ENCODE data around the gene DUSP5. TPM values are rescaled to one million over a fixed set of nuclear protein-coding genes. Genes with fewer than 3 reads are reported as not detected.

The DUSP5 gene
- total RNA-seq, 4 donors from 2014 or later = 0.75 to 2.8 (median 2.5) TPM; not detected in 1

DNA sequence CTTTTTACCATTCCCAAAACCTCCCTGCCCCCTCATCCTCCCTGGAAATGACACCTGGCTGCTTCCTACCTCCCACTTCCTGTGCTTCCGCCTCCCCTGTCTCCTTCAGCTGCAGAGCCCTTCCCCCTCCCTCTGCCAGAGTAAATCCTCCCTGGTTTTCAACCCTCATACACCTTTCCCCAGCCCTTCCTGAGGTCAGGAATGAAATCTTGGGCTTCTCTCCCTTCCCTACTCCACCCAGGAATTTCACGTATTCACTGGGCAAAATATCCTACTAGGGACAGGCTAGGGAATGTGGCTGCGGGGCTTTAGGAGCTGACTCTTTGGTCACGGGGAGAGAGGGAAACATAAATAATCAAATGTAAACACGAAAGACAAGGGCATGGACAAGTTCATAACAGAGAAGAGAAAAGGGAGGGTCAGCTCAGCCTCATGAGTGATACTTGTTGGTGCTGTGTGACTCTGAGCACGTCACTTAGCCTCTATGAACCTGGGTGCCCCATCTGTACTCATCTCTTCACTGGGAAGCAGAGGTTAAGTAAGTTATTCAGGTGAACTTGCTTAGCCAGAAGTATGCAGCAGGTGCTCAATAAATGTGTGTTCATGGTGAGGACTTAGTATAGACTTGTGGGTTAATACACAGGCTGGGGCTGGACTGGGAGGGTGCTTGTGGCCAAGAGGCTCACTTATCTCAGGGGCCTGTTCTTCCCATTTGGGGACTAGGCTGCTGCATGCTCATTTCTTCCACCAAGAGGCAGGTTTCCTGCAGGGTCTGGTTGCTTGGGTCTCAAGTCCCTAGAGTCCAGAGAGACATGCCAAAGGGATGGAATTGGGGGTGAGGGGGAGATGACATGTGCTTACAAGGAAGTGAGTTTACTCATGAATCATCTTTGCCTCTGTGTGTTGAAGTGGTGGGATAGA lies 10.0 kb upstream of the DUSP5 start:
- no peak overlapping the region for H3K4me3 ChIP-seq
- no peaks in the 10 kb centered on the region for H3K9me3 ChIP-seq
- in situ Hi-C loops (cut with MboI; ENCODE audit: low sequenced_read_pairs in 4 of 4) = no loop called here
- H3K27me3 ChIP-seq = no peaks in the 10 kb centered on the region
- TF ChIP-seq CTCF (IDR thresholded peaks at IDR 0.05 in 4 of 5, conservative IDR thresholded peaks at IDR 0.05 in 1 of 5) = no peak
- no peak for TF ChIP-seq POLR2A (IDR thresholded peaks at IDR 0.05)
- intact Hi-C loops (cut with DNase I; ENCODE audit: low total_unique reads) = no loop called here
- no peak overlapping the region for H3K27ac ChIP-seq
- no peaks in the 10 kb centered on the region for H3K4me1 ChIP-seq
- no peaks in the 10 kb centered on the region for H3K36me3 ChIP-seq
- no peak for DNase-seq
- no peak for ATAC-seq

DNA sequence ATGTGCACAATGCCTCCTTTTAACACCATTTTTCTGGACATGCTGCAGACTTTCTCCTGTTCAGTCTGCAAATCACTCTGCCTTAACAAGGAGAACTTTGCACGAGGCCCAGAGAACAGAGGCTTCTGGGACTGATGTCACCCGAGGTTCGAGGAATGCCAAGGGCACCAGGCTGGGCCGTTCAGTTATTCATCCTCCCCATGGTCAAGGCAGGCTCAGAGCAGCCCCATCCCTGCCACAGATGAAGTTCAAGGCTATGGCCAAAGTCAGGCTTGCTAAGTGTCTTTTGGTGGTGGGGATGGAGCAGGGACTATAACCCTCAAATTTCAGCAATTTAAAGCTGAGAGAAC lies 9.4 kb upstream of the DUSP5 start:
- H3K27ac ChIP-seq = no peak overlapping the region
- intact Hi-C loops (cut with DNase I; ENCODE audit: low total_unique reads) = no loop called here
- no peak for ATAC-seq

DNA sequence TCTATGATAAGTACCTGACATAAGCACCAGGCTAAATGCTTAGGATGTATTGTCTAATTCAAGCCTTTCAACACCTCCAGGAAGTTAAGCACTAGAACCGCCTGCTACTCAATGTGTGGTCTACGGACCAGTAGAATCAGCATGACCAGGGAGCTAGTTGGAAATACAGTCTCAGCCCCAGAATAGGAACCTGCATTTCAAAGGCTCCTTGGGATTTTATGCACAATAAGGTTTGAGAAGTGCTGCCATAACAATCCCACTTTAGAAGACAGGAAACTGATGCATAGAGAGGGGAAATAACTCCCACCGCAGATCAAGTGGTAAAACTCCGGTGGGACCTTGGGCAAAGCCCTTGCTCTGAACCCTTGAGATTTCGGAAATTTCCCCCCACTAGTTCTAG lies 8.8 kb upstream of the DUSP5 start:
- H3K27ac ChIP-seq = no peak overlapping the region
- H3K27me3 ChIP-seq = no peaks in the 10 kb centered on the region
- H3K36me3 ChIP-seq = no peaks in the 10 kb centered on the region
- intact Hi-C loops (cut with DNase I; ENCODE audit: low total_unique reads) (no loop called here), in situ Hi-C loops (cut with MboI; ENCODE audit: low sequenced_read_pairs in 4 of 4) (no loop called here)
- no peak for ATAC-seq
- TF ChIP-seq CTCF (IDR thresholded peaks at IDR 0.05 in 4 of 5, conservative IDR thresholded peaks at IDR 0.05 in 1 of 5) (no peak), POLR2A (IDR thresholded peaks at IDR 0.05) (no peak)
- no peaks in the 10 kb centered on the region for H3K9me3 ChIP-seq
- no peaks in the 10 kb centered on the region for H3K4me1 ChIP-seq
- no peak overlapping the region for H3K4me3 ChIP-seq
- DNase-seq = no peak

More for the DNA sequence above, 9.4 kb upstream of the DUSP5 start:
- H3K36me3 ChIP-seq = no peaks in the 10 kb centered on the region
- in situ Hi-C loops (cut with MboI; ENCODE audit: low sequenced_read_pairs in 4 of 4) = no loop called here
- H3K9me3 ChIP-seq = no peaks in the 10 kb centered on the region
- H3K4me3 ChIP-seq = no peak overlapping the region
- DNase-seq = no peak
- TF ChIP-seq POLR2A (IDR thresholded peaks at IDR 0.05) (no peak), CTCF (IDR thresholded peaks at IDR 0.05 in 4 of 5, conservative IDR thresholded peaks at IDR 0.05 in 1 of 5) (no peak)
- H3K4me1 ChIP-seq = no peaks in the 10 kb centered on the region
- no peaks in the 10 kb centered on the region for H3K27me3 ChIP-seq

DNA sequence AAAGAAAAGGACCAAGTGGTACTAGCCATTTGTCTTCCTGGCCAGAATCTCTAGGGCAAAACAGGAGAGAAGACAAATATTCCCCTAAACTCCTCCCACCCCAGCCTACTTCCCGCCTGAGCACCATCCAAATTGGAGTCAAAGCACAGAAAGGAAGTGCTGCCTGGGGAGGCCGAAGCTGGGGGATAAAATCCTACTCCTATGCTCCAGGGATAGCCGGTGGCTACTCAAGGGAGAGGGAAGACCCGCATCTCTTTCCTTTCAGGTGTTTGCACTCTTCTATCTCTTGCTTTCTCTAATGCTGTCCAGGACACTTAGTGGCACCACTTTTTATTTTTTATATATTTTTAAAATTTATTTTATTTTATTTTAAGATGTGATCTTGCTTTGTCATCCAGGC lies 7.1 kb upstream of the DUSP5 start:
- Histone ChIP-seq H3K27ac (no peak overlapping the region), H3K4me3 (no peak overlapping the region), H3K36me3 (no peaks in the 10 kb centered on the region), H3K9me3 (no peaks in the 10 kb centered on the region), H3K27me3 (no peaks in the 10 kb centered on the region), H3K4me1 (no peaks in the 10 kb centered on the region)
- no peak for TF ChIP-seq CTCF (IDR thresholded peaks at IDR 0.05 in 4 of 5, conservative IDR thresholded peaks at IDR 0.05 in 1 of 5)
- TF ChIP-seq POLR2A (IDR thresholded peaks at IDR 0.05) = no peak
- ATAC-seq (no peak), DNase-seq (no peak)
- in situ Hi-C loops (cut with MboI; ENCODE audit: low sequenced_read_pairs in 4 of 4) = no loop called here
- intact Hi-C loops (cut with DNase I; ENCODE audit: low total_unique reads) = no loop called here
